K562 (cell line): ENCODE data around the gene UQCRC2. TPM values are rescaled to one million over a fixed set of nuclear protein-coding genes. Genes with fewer than 3 reads are reported as not detected.

Source experiments
- ATF4 ChIP-seq: fragments of 450-650 bp; formaldehyde crosslinking; IDR thresholded peaks from 2 replicates; pipeline ENCODE4 v1.4.0; 2022; ENCODE audit warnings: mild to moderate bottlenecking, moderate library complexity
- BDP1 ChIP-seq: IDR thresholded peaks from 3 replicates; pipeline ENCODE4 v1.6.1; 2011; ENCODE audit not compliant: insufficient read length, insufficient read depth
- CEBPB ChIP-seq: fragments of 450-650 bp; IDR thresholded peaks from 2 replicates; pipeline ENCODE4 v1.6.1; 2016; ENCODE audit warnings: missing genetic modification characterization, missing compliant biosample characterization
- E2F8 ChIP-seq: fragments of 450-650 bp; IDR thresholded peaks from 2 replicates; pipeline ENCODE4 v1.7.1; 2018; ENCODE audit warnings: mild to moderate bottlenecking, low read depth; ENCODE audit not compliant: partially characterized antibody
- EP400 ChIP-seq: fragments of 450-650 bp; IDR thresholded peaks from 2 replicates; pipeline ENCODE4 v1.6.1; 2017; ENCODE audit warnings: antibody characterized with exemption, mild to moderate bottlenecking, moderate library complexity
- HNRNPLL ChIP-seq: fragments of 200-400 bp; formaldehyde crosslinking; IDR thresholded peaks from 2 replicates; pipeline ENCODE4 v1.6.1; 2017; ENCODE audit warnings: low read length, low read depth, mild to moderate bottlenecking; ENCODE audit not compliant: poor library complexity, severe bottlenecking
- NONO ChIP-seq, 2 experiments: fragments of 200-400 bp in 1 of 2; fragments of 450-650 bp in 1 of 2; formaldehyde crosslinking in 1 of 2; IDR thresholded peaks; 2 replicates each; pipeline ENCODE4 v1.6.1; 2017; ENCODE audit warnings: low read depth in 2 of 2, mild to moderate bottlenecking in 2 of 2, moderate library complexity in 2 of 2, low read length in 1 of 2
- PHTF2 ChIP-seq: fragments of 250-450 bp; sonication (Bioruptor Pico); IDR thresholded peaks from 2 replicates; pipeline ENCODE4 v1.5.0; 2021; ENCODE audit warnings: mild to moderate bottlenecking
- SAFB2 ChIP-seq: fragments of 200-400 bp; formaldehyde crosslinking; IDR thresholded peaks from 2 replicates; pipeline ENCODE4 v1.6.1; 2018; ENCODE audit warnings: borderline replicate concordance, low read length, low read depth, moderate library complexity; ENCODE audit not compliant: severe bottlenecking
- SFPQ ChIP-seq: fragments of 200-400 bp; formaldehyde crosslinking; IDR thresholded peaks from 2 replicates; pipeline ENCODE4 v1.6.1; 2017; ENCODE audit warnings: mild to moderate bottlenecking, low read depth, low read length, moderate library complexity
- SP2 ChIP-seq: IDR thresholded peaks from 2 replicates; pipeline ENCODE4 v1.6.1; 2011; ENCODE audit warnings: mild to moderate bottlenecking, low read depth, low read length, moderate library complexity; ENCODE audit not compliant: poor library complexity, severe bottlenecking; ENCODE audit errors: extremely low read depth
- TCF3 ChIP-seq: sonication (generic); formaldehyde crosslinking; IDR thresholded peaks from 2 replicates; pipeline ENCODE4 v1.4.0; 2020; ENCODE audit warnings: mild to moderate bottlenecking, missing genetic modification reagents
- ZBED1 ChIP-seq: IDR thresholded peaks from 2 replicates; pipeline ENCODE4 v1.6.1; 2014
- ZBTB12 ChIP-seq: fragments of 250-450 bp; sonication (Bioruptor Pico); IDR thresholded peaks from 2 replicates; pipeline ENCODE4 v1.4.0; 2020
- polyA plus RNA-seq, 8 experiments: library from polyadenylated mRNA; depleted of rRNA in 4 of 8; stranded (reverse) in 5 of 8; unstranded in 3 of 8; fragments of >200 nt; fragmentation: Nextera tagmentation in 2 of 8; fragmentation: Illumina TruSeq in 1 of 8; extraction: Ambion mirVana in 2 of 8; extraction: Trizol in 1 of 8; gene quantifications; 2 replicates each; pipeline versions ENCODE4 v1.2.1 to v1.2.3, GENCODE V29; 2011 to 2014; ENCODE audit warnings: inconsistent platforms in 1 of 8, missing spikeins in 1 of 8
- total RNA-seq, 7 experiments: library from RNA; depleted of rRNA in 6 of 7; stranded (reverse); fragments of >200 nt in 6 of 7; fragmentation: Illumina TruSeq in 2 of 7; extraction: Trizol in 2 of 7; gene quantifications; 2 replicates each; pipeline versions ENCODE4 v1.2.1 to v1.2.3, GENCODE V29; 2011 to 2021; ENCODE audit warnings: low replicate concordance in 1 of 7

The UQCRC2 gene
- total and polyA plus RNA-seq, 9 of the 15 experiments (the other 6 are each of a cell fraction or from before 2014, with no cell fraction given), result 177 to 516 (median 319) TPM

GRCh38 chr16:21952793-21953540, at the start of gene UQCRC2 (continued):
- no peak for TF ChIP-seq SFPQ
- no peak for TF ChIP-seq E2F8
- TF ChIP-seq HNRNPLL, result peak; percentile 53
- TF ChIP-seq EP400, result peak; percentile 97
- TF ChIP-seq SAFB2, result no peak
- TF ChIP-seq PHTF2 (CRISPR knock-in tag), result no peak
- no peak for TF ChIP-seq ATF4 (CRISPR knock-in tag)
- peak in 1 of 2 experiments; percentile 99; a peak in 2 of 4 replicates for TF ChIP-seq NONO (IDR thresholded peaks at IDR 0.05; ENCODE audit: low read depth in 2 of 2, low read length in 1 of 2)
- TF ChIP-seq CEBPB (tag), result no peak
- TF ChIP-seq ZBED1, result no peak
- peak; percentile 16; the same call in 1 of the 2 replicates for TF ChIP-seq ZBTB12 (CRISPR knock-in tag)
- 0 out of 2 replicates have a peak, but pooled peaks have one; percentile 18 for TF ChIP-seq TCF3 (CRISPR knock-in tag)
- TF ChIP-seq SP2, result peak; percentile 90
- no peak for TF ChIP-seq BDP1
